SK-N-SH (cell line): ENCODE data around the gene KRTAP5-9.
"Not testable (repeated sequence)": the region's sequence is repeated elsewhere in the genome, so short reads cannot be mapped to it uniquely, and the experiment has no call there.

ENCODE experiments used
- FOXM1 ChIP-seq: IDR thresholded peaks from 2 replicates; pipeline ENCODE4 v1.4.0; 2012; ENCODE audit warnings: low read depth, mild to moderate bottlenecking
- TCF12 ChIP-seq: IDR thresholded peaks from 2 replicates; pipeline ENCODE4 v1.4.0; 2012
- TEAD4 ChIP-seq: IDR thresholded peaks from 2 replicates; pipeline ENCODE4 v1.4.0; 2012; ENCODE audit warnings: mild to moderate bottlenecking, borderline replicate concordance; ENCODE audit not compliant: insufficient read depth
- TF ChIP-seq, protein P1 (sequence below): fragments of 200-600 bp; sonication (generic); IDR thresholded peaks from 2 replicates; pipeline ENCODE4 v1.6.1; 2017; ENCODE audit warnings: antibody characterized with exemption, mild to moderate bottlenecking, moderate library complexity
- TF ChIP-seq, protein P2 (sequence below): IDR thresholded peaks from 2 replicates; pipeline ENCODE4 v1.6.1; 2012; ENCODE audit warnings: mild to moderate bottlenecking, low read depth, low read length, moderate library complexity

GRCh38 chr11:71540521-71541304 is 7.5 kb upstream of the KRTAP5-9 start:
- TF ChIP-seq, protein P1, sequence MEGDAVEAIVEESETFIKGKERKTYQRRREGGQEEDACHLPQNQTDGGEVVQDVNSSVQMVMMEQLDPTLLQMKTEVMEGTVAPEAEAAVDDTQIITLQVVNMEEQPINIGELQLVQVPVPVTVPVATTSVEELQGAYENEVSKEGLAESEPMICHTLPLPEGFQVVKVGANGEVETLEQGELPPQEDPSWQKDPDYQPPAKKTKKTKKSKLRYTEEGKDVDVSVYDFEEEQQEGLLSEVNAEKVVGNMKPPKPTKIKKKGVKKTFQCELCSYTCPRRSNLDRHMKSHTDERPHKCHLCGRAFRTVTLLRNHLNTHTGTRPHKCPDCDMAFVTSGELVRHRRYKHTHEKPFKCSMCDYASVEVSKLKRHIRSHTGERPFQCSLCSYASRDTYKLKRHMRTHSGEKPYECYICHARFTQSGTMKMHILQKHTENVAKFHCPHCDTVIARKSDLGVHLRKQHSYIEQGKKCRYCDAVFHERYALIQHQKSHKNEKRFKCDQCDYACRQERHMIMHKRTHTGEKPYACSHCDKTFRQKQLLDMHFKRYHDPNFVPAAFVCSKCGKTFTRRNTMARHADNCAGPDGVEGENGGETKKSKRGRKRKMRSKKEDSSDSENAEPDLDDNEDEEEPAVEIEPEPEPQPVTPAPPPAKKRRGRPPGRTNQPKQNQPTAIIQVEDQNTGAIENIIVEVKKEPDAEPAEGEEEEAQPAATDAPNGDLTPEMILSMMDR: not testable (repeated sequence)
- not testable (repeated sequence) for TF ChIP-seq TEAD4, TCF12, FOXM1
- TF ChIP-seq, protein P2, sequence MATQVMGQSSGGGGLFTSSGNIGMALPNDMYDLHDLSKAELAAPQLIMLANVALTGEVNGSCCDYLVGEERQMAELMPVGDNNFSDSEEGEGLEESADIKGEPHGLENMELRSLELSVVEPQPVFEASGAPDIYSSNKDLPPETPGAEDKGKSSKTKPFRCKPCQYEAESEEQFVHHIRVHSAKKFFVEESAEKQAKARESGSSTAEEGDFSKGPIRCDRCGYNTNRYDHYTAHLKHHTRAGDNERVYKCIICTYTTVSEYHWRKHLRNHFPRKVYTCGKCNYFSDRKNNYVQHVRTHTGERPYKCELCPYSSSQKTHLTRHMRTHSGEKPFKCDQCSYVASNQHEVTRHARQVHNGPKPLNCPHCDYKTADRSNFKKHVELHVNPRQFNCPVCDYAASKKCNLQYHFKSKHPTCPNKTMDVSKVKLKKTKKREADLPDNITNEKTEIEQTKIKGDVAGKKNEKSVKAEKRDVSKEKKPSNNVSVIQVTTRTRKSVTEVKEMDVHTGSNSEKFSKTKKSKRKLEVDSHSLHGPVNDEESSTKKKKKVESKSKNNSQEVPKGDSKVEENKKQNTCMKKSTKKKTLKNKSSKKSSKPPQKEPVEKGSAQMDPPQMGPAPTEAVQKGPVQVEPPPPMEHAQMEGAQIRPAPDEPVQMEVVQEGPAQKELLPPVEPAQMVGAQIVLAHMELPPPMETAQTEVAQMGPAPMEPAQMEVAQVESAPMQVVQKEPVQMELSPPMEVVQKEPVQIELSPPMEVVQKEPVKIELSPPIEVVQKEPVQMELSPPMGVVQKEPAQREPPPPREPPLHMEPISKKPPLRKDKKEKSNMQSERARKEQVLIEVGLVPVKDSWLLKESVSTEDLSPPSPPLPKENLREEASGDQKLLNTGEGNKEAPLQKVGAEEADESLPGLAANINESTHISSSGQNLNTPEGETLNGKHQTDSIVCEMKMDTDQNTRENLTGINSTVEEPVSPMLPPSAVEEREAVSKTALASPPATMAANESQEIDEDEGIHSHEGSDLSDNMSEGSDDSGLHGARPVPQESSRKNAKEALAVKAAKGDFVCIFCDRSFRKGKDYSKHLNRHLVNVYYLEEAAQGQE: not testable (repeated sequence)
